ENCODE data around the gene TMBIM1. TPM values are rescaled to one million over a fixed set of nuclear protein-coding genes. Genes with fewer than 3 reads are reported as not detected.
A peak's percentile ranks its signal among the peaks of the same experiment; 100 is the strongest.

TMBIM1 gene
- total and polyA plus RNA-seq, 8 donors = 56.6 to 196 (median 159) TPM

DNA sequence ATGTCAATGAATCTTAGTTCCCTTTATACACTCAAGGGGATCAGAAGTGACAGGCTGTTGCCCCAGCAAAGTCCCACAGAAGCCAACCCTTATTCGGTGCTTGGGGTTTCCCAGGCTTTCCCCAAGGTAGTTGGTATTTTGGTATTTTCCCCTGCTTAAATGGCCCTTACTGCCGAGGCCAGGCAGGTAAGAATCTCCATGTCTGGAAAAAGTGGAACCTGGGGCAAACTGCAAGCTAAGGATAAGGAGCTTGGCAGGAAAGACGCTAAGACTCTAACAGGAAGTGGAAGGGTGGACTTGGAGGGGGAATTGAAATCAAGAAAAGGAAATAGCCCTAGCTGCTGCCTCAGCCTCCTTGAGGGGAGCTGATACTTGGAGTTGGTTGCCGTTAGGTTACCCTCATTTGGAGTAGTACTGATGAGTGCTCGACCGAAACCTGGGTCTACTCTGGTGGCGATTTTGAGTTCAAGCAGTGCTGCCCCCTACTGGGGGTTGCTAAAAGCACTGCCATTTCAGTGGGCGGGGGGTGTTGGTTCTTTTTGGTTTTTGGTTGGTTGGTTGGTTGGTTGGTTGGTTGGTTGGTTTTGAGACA, 34.8 kb downstream of the TMBIM1 start:
- no peaks in the 10 kb centered on the region for H3K9me3 ChIP-seq
- FAIRE-seq (no peak), ATAC-seq (peak; percentile 44 to 71 (median 59)), DNase-seq (peak in 2 of 6 donors; percentile 15 to 51)
- H3K36me3 ChIP-seq = peaks cover 0 to 23% (median 9%) of the 10 kb centered on the region in 3 donors
- 32 to 42% methylated on average over 8 of the region's 8 CpGs for WGBS, 2 donors
- no peaks in the 10 kb centered on the region for H3K27me3 ChIP-seq
- intact Hi-C loops (cut with DNase I) = no loop called here
- H3K4me1 ChIP-seq = peaks cover 0 to 8% (median 0%) of the 10 kb centered on the region in 3 donors
- H3K4me3 ChIP-seq = peak overlapping the region in 1 of 4 donors; percentile 12
- TF ChIP-seq, protein P1, sequence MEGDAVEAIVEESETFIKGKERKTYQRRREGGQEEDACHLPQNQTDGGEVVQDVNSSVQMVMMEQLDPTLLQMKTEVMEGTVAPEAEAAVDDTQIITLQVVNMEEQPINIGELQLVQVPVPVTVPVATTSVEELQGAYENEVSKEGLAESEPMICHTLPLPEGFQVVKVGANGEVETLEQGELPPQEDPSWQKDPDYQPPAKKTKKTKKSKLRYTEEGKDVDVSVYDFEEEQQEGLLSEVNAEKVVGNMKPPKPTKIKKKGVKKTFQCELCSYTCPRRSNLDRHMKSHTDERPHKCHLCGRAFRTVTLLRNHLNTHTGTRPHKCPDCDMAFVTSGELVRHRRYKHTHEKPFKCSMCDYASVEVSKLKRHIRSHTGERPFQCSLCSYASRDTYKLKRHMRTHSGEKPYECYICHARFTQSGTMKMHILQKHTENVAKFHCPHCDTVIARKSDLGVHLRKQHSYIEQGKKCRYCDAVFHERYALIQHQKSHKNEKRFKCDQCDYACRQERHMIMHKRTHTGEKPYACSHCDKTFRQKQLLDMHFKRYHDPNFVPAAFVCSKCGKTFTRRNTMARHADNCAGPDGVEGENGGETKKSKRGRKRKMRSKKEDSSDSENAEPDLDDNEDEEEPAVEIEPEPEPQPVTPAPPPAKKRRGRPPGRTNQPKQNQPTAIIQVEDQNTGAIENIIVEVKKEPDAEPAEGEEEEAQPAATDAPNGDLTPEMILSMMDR (IDR thresholded peaks at IDR 0.05) = peak in 3 of 4 donors; percentile 20 to 47 (median 46)
- H3K27ac ChIP-seq = peak overlapping the region in 2 of 4 donors; percentile 0 to 17

DNA sequence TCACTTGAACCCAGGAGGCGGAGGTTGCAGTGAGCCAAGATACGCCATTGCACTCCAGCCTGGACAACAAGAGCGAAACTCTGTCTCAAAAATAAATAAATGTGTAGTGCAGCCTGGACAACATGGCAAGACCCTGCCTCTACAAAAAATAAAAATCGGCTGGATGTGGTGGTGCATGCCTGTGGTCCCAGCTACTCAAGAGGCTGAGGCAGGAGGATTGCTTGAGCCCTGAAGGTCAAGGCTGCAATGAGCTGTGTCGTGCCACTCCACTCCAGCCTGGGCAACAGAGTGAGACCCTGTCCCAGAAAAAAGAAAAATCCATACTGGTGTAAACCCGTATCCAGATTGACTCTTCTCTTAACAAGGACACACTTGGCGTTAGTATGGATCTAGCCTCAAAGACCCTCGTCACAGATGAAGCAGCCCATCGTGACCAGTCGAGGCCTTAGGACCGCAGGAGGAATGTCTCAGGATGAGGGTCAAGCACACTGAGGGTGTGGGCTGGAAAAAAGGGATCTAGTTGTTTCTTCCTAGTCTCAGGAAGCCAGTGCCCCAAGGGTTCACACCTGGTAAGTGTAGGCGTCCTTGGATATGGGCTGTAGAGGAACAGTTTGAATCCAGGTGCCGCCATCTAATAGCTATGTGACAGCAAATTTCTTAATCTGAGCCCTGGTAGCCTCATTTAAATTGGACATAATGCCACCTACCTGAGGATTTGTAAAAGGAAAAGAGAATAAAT, 35.5 kb downstream of the TMBIM1 start:
- Histone ChIP-seq H3K36me3 (peaks cover 0 to 30% (median 14%) of the 10 kb centered on the region in 3 donors), H3K4me3 (no peak overlapping the region), H3K4me1 (peaks cover 0 to 8% (median 0%) of the 10 kb centered on the region in 3 donors), H3K9me3 (no peaks in the 10 kb centered on the region), H3K27me3 (no peaks in the 10 kb centered on the region), H3K27ac (peak overlapping the region in 2 of 4 donors; percentile 0 to 17)
- no peak for FAIRE-seq
- intact Hi-C loops (cut with DNase I) = no loop called here
- WGBS, 2 donors = 92 to 94% methylated on average over 13 of the region's 13 CpGs
- no peak for DNase-seq
- no peak for ATAC-seq
- TF ChIP-seq, protein P1 (IDR thresholded peaks at IDR 0.05) = no peak

DNA sequence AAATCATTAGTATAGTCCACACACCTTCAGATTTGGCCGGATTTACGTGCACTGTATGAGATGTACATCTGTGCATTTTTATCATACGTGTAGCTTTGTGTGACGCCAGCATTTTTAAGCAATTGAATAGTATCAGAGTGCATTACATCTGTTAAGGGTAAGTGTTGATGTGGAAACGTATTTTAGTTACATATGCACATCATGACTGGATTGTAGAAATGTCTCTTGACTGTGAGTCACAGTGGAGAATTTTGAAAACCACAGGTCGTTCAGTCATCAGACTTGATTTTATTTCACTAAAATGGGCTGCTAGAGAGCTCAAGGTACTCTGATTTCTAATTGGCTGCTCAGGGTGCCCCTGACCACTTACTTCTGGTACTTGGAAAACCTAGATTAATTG, 36.9 kb downstream of the TMBIM1 start:
- H3K9me3 ChIP-seq = no peaks in the 10 kb centered on the region
- no peak for DNase-seq
- TF ChIP-seq, protein P1 (IDR thresholded peaks at IDR 0.05) = no peak
- H3K27me3 ChIP-seq = no peaks in the 10 kb centered on the region
- no peaks in the 10 kb centered on the region for H3K4me1 ChIP-seq
- no peak for ATAC-seq
- no peak for FAIRE-seq
- peaks cover 0 to 44% (median 14%) of the 10 kb centered on the region in 3 donors for H3K36me3 ChIP-seq
- intact Hi-C loops (cut with DNase I) = no loop called here
- H3K27ac ChIP-seq = no peak overlapping the region
- WGBS, 2 donors = 68 to 79% methylated on average over 6 of the region's 6 CpGs
- H3K4me3 ChIP-seq = no peak overlapping the region

DNA sequence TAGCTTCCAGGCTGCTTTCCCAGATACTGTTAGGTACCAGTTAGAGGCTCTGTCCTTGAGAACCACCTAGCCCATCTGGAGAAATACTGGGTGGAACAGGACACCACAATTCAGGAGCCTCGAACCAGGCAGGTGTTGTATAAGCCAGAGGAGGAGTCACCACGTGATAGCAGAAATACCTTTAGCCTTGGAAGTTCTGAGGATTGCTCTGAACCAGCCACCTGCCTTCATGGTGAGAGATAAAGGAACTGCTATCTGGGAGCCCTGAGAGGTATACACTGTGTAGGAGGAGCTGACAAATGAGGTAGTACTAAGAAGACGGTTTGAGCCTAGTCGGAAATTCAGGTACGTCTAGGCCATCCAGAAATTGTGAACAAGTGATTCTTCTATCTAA, 39.1 kb downstream of the TMBIM1 start:
- WGBS, 2 donors = 60 to 66% methylated on average over 5 of the region's 5 CpGs
- Histone ChIP-seq H3K27me3 (no peaks in the 10 kb centered on the region), H3K27ac (no peak overlapping the region), H3K9me3 (no peaks in the 10 kb centered on the region), H3K36me3 (peaks cover 5 to 65% (median 29%) of the 10 kb centered on the region in 3 donors), H3K4me3 (no peak overlapping the region), H3K4me1 (no peaks in the 10 kb centered on the region)
- ATAC-seq = no peak
- DNase-seq = no peak
- FAIRE-seq = no peak
- TF ChIP-seq, protein P1 (IDR thresholded peaks at IDR 0.05) = no peak
- intact Hi-C loops (cut with DNase I) = no loop called here
